ENCODE measurements around the gene HMCN2.
A peak's percentile ranks its signal among the peaks of the same experiment; 100 is the strongest.
"Not testable (repeated sequence)": the region's sequence is repeated elsewhere in the genome, so short reads cannot be mapped to it uniquely, and the experiment has no call there.

Gene HMCN2

DNA sequence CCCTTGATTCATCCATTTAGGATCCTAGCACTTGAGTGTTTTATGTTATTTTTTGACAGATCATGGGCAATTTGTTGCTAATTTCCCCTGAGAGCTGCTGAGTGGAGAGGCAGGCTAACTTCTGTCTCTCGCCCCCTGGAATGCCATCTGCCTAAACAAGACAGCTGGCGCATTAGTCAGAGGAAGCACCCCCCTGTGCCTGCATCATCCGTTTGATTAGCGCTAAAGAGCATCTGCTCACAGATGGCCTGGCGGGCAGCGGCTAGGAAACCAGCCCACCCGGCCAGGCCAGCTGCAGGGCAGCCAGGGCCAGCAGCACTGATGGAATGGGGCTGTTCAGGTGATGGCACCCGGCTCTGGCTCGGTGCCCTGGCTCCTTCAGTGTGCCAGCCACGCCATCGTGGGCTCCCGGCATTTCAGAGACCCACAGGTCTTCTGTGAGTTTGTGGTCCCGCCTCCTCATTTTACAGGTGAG is 156.3 kb downstream of the HMCN2 start:
- DNase-seq, result no peak

DNA sequence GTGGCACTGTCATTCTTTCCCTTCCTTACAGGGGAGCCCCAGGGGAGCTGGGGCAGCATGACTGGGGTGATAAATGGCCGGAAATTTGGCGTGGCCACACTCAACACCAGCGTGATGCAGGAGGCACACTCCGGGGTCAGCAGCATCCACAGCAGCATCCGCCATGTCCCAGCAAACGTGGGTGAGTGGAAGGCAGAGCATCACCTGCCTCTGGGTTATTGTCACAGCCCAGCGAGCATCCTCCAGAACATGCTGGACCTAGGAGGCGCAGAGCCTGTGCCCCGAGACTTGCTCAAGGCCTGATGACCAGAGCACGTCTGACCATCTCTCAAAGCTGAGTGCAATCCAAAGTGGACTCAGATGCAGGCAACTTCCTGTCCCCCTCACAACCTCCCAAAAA is 157.0 kb downstream of the HMCN2 start:
- no peak for DNase-seq

DNA sequence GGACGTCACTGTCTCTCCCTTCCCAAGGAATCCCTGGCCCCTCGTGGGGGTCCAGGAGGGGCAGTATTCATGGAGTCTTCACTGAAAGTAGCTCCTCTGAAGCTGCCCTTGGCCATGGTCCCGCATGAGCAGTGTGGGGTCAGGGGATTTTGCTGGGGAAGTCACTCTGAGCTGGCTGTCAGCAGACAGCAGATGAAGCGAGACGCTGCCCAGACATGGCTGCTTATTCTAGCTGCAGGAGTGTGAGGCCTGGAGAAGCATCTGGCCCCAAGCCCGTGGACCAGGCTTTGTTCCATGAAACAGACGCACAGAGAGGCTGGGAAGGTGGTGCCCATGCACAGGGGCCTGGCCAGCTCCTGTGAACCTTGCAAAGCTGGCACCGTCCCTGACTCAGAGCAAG is 157.7 kb downstream of the HMCN2 start:
- no peak for DNase-seq

DNA sequence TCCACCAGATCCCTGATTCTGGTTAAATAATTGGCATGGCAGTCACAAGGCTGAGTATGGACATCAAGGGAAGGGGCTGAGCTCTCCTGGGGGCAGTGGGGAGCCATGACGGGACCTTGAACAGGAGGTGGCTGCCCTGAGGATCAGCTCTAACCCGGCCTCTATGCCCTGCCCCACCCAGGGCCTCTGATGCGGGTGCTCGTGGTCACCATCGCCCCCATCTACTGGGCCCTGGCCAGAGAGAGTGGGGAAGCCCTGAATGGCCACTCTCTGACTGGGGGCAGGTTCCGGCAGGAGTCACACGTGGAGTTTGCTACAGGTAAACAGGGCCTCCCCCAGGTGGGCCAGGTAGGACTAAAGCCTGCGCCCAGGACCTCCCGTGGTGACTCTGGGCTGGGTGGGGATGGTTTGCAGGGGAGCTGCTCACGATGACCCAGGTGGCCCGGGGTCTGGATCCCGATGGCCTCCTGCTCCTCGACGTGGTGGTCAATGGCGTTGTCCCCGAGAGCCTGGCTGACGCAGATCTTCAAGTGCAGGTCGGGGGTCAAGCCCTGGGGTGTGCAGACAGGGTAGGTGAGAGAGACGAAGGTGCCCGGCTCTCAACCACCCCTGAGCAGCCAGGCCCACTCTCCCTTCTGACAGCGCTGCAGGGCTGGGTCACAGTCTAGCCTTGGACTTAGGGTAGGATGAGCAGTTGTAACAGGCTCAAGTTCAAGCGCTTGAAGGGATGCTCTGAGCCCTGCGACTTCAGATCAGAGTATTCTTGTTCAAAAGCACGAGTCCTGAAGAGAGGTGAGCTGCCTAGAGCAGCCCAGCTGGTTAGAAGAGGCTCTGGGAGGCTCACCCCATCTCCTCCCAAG is 159.3 kb downstream of the HMCN2 start:
- no peak for DNase-seq

DNA sequence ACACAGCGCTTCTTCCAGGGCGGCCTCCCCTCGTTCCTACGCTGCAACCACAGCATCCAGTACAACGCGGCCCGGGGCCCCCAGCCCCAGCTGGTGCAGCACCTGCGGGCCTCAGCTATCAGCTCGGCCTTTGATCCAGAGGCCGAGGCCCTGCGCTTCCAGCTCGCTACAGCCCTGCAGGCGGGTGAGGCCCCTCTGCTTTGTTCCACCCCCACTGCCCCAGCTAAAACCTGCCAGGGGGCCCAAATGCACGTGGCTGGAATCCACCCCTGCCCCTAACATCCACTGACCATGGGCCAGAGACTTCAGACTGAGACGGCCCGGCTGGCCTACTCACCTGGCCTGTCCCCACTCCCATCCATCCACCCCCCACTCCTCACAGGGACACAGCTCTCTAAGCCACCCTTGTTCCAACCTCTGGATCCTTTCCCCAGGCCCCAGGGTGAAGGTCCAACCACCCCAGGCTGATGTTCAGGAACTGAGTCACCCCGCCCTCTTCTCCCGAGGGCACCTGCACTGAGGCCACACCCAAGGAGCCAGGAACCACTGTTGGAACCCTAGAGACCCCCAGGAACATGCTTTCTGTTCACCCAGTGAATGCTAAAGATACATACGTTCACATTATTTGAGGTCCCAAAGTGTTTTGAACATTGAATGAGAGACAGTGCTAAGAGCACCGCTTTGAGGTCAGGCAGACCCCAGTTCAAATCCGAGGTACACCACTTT is 160.3 kb downstream of the HMCN2 start:
- DNase-seq, result no peak

DNA sequence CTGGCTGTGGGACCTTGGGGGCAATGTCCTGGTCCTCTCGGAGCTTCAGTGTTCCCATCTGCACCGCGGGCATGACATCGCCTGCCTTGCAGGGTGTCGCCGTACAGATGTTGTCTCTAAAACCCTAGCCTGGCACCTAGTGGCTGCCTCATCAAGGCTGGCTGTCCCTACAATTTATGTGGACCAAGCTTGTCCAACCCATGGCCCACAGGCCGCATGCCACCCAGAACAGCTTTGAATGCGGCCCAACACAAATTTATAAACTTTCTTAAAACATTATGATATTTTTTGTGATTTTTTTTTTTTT is 160.9 kb downstream of the HMCN2 start:
- no peak for DNase-seq

DNA sequence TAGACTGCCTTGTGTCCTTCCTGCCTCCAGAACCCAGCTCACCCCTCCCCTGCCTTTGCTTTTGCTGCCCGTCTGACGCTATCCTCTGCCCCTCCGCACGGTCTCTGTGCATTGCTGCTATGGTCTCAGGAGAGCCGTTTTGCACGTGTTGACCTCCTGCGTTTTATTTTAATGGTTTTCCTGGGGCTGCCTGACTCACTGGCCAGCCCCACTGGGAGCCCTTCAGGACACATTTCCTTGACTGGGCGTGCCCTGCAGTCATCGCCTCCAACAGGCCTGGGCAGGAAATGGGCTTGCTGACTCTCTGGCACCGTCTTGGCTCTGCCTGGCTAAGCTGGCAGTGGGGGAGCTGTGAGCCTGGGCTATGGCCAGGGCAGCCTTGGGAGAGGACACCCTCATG is 161.3 kb downstream of the HMCN2 start:
- no peak for DNase-seq

DNA sequence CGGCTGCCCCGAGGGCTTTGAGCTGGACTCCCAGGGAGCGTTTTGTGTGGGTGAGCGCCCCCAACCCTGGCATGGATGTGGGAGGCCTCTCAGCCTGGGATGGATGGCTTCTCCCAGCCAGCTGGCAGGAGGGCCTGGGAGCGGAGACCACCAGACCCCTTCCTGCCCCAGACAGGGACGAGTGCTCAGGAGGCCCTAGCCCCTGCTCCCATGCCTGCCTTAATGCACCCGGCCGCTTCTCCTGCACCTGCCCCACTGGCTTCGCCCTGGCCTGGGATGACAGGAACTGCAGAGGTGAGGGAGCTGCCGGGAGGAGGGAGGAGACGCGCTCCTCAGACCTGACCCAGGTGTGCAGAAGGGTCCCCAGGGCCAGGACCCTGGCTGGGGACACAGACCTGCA is 161.8 kb downstream of the HMCN2 start:
- no peak for DNase-seq

DNA sequence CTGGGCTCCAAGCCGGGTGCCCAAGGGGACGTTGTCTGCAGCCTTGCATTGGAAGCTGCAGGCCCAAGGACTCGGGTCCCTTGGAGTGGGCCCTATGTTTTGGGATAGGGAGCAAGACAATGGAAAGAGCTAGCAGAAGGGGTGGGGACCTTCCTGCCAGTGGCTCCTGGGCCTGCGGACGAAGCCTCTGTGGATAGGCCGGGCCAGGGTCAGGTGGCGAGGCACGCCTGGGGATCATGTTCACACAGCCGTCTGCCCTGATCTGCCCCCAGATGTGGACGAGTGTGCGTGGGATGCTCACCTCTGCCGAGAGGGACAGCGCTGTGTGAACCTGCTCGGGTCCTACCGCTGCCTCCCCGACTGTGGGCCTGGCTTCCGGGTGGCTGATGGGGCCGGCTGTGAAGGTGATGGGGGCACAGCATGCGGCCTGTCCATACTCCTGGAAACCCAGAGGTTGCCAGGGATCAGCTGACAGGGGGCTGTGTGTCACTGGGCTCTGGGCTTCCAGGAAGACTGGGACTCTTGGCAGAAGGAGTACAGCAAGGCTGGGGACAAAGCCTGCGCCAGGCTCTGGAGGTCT is 162.6 kb downstream of the HMCN2 start:
- DNase-seq, result no peak

DNA sequence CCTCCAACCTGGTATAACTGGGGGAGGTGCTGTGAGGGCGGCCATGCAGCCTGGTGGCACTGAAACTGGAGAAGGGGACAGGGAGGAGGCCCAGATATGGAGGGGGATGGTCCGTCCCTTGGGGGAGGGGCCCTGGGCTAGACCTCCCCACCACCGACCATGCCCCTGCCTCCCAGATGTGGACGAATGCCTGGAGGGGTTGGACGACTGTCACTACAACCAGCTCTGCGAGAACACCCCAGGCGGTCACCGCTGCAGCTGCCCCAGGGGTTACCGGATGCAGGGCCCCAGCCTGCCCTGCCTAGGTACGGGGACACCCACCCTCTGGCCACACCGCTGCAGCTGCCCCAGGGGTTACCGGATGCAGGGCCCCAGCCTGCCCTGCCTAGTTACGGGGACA is 163.8 kb downstream of the HMCN2 start:
- DNase-seq, result no peak

DNA sequence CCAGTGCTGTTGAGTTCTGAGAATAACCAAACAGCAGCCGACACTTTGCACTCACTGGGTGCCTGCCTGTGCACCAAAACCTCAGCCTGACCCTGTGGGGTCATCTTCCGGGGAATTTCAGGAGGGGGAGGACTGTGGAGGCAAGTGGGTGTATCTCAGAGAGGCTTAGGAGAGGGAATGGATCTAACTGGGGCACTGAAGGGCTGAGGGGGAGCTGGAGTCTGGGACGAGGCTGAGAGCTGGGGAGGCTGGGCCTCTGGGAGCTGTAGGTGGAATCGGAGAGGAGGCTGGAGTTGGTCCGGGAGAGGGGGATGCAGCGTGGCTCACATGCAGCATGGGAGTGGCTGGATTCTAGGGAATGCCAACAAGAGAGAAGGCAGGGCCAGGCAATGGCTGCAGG is 164.3 kb downstream of the HMCN2 start:
- DNase-seq, result no peak

DNA sequence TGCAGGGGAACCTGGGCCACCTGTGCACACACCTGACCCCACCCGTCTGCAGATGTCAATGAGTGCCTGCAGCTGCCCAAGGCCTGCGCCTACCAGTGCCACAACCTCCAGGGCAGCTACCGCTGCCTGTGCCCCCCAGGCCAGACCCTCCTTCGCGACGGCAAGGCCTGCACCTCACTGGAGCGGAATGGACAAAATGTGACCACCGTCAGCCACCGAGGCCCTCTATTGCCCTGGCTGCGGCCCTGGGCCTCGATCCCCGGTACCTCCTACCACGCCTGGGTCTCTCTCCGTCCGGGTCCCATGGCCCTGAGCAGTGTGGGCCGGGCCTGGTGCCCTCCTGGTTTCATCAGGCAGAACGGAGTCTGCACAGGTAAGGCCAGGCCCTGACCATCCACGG is 164.7 kb downstream of the HMCN2 start:
- no peak for DNase-seq

DNA sequence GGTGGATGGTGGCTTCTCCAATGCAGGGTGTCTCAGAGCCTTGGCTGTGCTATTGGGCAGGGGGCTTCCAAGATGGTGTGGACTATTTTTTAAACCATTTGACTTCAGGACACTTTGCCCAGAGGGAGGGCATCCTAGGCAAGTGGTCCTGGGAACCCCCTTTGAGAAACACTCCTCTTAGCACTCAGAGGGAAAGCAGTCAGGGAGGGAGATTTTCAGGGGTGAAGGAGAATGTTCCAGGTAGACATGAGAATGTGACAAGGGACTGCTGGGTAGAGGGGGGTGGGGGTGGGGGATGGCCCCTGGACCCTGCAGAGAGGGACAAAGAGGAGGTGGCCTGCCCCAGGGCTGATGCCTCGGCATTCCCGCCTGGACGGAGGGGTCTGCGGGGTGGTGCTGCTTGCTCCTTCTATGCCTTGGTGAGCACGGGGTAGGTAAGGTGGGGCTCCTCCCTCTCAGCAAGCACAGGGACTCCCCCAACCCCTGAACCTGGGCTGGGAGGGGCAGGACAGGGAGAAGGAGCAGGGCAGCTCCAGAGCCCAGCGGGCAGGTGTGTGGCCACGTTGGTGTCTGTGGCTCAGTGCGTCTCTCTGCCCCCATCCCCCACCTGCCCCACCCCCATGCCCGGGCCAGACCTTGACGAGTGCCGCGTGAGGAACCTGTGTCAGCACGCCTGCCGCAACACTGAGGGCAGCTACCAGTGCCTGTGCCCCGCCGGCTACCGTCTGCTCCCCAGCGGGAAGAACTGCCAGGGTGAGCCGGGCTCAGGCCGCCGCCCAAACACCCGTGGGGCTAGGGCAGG is 165.4 kb downstream of the HMCN2 start:
- DNase-seq, result no peak

DNA sequence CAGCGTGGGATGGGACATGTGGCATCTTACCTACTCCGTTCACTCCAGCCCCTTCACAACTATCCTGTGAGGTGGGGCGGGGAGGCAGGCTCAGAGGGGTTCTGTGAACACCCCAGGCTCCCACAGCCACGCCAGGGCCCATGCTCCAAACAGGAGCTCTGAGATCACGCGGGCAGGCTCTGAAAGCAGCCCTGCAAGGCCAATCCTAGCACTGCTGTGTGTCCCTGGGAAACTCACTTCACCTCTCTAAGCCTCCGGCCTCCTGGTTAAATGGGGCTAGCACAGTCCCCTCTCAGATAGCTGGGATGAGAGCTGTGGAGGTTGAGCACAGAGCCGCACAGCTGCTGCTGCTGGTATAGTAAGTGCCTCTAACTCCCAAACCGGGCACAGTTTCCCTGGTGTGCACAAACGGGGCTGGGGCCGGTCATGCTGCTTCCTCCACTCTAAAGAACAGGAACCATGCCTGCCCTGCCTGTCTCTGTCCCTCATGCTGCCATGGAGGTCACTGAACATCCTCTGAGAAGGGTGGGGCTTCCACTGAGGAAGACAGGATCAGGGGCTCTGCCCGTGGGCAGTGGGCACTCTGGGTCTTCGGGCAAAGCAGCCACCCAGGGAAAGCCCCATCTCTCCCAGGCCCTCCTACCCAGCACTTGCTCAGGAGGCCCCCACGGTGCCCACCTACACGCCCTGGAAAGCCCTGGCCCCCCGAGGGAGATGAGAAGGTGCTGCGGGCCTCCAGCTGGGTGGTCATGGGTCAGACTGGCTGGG is 166.2 kb downstream of the HMCN2 start:
- DNase-seq, result no peak

DNA sequence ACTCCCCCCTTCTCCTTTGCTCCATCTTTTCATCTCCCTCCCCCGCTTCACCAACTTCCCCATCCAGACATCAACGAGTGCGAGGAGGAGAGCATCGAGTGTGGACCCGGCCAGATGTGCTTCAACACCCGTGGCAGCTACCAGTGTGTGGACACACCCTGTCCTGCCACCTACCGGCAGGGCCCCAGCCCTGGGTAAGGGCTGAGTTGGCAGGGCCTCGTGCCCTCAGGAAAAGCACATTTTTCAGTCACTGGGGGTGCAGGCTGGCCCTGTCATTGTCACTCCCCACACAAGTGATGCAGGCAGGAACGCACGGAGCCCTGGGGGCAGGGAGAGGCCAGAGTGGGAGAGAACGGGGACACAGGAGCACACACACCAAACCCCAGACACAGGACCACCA is 166.8 kb downstream of the HMCN2 start:
- DNase-seq, result no peak

DNA sequence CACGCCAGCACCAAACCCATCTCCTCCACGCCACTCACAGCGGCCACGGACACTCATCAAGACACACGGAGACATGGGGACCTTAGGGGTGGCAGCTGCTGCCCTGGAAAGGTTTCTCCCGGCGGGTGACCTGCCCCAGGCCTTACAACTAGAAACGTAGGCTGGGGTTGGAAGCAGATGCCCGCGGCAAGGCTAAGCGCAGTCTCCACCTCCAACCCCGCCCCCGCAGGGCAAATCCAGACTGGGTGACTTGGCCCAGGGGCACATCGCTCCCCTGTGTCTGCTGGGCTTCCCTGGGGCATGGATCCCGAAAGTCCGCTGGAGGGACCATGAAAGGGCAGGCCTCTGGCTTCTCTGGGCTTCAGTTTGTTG is 167.2 kb downstream of the HMCN2 start:
- no peak for DNase-seq

DNA sequence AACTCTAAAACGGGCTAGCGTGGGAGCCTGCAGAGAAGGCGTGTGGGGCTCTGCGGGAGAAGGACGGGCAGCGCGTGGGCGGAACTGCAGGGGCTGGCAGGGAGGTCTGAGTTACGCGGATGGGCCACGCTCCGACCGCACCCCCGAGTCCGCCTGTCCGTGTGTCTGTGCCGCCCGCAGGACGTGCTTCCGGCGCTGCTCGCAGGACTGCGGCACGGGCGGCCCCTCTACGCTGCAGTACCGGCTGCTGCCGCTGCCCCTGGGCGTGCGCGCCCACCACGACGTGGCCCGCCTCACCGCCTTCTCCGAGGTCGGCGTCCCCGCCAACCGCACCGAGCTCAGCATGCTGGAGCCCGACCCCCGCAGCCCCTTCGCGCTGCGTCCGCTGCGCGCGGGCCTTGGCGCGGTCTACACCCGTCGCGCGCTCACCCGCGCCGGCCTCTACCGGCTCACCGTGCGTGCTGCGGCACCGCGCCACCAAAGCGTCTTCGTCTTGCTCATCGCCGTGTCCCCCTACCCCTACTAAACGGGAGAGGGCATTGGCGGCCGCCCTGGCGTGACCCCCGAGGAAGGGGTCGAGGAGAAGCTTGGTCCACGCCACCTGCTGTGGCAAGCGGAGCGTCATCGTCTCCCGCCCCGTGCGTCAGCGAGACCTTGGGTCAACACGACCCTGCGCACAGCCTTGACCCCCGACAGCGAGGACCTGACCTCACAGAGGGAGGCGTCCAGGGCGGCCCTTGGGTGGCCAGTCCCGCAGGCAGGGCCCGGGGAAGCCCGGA is 167.8 kb downstream of the HMCN2 start:
- peak; percentile 21 to 41 for DNase-seq

DNA sequence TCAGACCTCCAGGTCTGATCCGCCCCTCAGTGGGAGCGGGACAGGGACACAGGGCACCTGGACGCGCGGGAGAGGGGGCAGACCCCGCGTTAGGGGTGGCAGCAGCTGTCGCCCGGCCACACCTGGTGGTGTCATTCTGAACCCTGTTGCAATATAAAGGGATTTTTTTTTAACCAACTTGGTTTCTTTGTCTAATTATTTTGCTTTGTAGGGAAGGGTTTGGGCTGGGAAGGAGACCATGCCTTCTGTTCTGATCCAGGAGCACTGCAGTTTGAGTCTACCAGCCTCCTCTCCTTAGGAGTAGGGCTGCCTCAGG is 168.3 kb downstream of the HMCN2 start:
- DNase-seq, result no peak

DNA sequence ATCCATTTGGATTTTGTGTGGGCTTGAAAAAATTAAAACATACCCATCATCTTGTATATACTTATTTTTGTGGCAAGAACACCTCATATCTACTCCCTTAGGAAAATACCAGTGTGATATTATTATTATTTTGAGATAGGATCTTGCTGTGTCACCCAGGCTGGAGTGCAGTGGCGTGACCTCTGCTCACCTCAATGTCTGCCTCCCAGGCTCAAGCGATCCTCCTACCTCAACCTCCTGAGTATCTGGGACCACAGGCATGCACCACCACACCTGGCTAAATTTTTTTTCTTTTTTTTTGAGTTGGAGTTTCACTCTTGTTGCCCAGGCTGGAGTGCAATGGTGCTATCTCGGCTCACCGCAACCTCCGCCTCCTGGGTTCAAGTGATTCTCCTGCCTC is 169.1 kb downstream of the HMCN2 start:
- not testable (repeated sequence) for DNase-seq

DNA sequence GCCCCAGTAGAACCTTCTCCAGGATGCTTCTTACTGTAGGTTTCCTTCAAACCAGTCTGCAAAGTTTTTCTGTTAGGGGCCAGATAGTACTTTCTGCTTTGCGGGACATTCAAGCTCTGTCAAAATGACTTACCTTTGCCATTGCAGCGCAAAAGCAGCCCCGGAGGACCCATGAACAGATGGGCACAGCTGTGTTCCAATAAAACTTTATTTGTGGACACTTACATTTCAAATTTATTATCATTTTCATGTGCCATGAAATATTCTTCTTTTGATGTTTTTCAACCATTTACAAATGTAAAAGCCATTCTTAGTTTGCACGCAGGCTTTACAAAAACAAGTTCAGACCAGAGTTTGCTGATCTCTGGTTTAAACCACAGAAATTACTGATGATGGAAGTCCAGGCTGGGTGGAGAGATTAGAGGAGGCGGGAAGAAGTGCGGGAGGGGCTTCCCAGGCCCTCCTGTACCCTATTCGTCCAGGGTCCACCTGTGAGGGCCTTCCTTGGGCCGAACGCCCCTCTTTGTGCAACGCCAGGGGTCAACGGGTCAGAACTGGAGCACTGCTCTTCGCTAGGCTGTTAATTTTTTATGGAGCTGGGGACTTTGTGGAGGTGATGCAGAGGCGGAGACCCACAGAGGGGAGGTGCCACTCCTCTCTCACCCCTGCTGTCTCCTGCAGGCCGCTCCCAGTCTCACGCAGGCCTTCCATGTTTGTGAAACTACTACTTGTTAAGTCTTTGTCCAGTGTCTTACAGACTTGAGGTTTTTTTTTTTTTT is 171.6 kb downstream of the HMCN2 start:
- DNase-seq, result no peak

DNA sequence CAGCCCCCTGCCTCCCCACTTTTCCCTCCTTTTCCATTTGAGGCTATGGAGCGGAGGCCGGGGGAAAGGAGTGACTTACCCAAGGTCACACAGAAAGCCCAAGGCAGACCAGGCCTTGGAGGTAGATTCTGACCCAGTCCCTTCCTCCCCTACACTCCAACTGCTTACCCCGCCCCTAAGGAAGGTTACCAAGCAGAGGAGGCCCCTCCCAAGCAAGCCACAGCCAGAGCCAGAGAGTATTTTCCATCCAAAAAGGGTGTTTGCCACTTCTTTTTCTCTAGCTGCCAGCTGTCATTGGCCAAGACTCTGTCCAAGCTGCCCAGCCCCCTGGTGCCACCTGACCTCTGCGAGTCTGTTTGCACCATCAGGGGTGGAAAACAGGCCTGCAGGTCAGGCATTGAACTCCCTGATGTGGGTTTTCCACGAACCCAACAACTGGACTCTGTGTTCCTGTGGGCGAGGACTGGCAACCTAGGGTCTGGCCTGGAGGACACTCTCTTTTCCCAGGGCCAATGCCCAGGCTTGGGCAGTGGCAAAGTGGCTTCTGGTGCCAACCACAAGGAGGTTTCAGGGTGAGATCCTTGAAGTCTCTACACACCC is 172.9 kb downstream of the HMCN2 start:
- DNase-seq, result no peak
